NCI-H2227 treated with DMSO at 0.1 percent for 48 hours (cell line): ENCODE results near the gene POLD2.
A peak's percentile ranks its signal among the peaks of the same experiment; 100 is the strongest.
"Not testable (repeated sequence)": the region's sequence is repeated elsewhere in the genome, so short reads cannot be mapped to it uniquely, and the experiment has no call there.

Experiments used
- DNase-seq: peaks from one replicate; lab custom pipeline; 2025; lab: John Stamatoyannopoulos, UW

The POLD2 gene

DNA sequence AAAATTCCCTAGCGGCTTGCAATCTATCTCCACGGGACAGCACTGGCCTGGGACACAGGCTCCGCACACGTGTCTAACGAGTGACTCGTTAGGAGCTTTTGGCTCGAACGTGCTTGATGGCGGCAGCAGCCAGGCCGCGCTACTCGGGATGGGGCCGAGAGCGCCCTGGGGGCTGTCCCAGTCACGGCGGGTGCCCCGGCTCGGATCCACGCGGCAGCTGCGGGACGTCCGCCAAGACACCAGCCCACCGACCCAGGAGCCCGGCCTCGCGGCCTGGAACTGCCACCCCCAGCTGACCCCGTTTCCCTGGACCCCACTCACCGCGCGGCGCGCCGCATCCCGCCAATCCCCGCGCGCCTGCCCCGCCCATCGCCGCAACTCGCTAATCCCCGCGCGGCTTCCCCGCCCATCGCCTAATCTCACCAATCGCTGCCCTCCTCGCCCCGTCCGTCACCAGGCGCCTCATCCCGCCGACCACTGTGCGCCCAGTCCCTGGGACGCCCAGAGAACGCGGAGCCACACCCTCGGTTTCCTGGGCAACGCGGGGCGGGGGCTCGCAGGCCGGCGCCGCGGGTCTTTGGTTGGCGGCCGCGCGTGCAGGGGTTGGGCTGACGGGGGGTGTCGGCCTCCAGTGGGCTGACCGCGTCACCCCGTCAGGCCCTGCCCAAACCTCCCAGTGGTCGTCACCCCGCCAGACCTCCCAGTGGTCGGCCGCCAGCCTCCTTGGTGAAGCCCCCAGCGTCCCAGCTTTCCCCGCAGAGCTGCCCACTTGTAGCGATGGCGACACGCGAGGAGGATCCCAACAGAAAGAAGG, at the start of gene POLD2:
Gene POLD2, minus strand, starts transcription at position 359 of the 814 bp plus-strand sequence. CDS start 1,495 bp downstream, outside the sequence.
- DNase-seq: peak; percentile 93

DNA sequence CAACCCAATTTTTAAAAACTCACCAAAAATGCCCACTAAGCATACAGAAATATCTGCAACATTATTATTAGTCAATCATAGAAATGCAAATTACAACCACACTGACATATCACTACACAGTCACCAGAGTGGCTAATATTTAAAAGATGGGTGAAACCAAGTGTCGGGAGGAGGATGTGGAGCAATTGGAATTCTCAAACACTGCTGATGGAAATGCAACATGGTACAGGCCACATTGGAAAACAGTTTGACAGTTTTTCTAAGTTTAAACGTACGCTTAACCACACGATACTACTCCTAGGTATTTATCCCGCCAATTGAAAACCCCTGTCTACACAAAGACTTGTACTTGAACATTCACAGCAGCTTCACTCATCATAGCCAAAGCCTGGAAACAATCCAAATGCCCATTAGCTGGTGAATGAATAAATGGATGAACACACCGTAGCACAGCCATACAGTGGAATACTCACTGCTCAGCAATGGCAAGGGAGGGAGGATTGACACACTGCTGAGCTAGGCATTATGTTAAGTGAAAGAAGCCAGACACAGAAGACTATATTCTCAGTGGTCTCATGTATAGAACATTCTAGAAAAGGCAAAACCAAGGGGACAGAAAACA, 49.6 kb upstream of the POLD2 start:
- no peak for DNase-seq

- DNase-seq: no peak
Observed at GRCh38 chr7:44172352-44172751, 49.0 kb upstream of the POLD2 start.

GRCh38 chr7:44171901-44172300, 48.6 kb upstream of the POLD2 start:
- not testable (repeated sequence) for DNase-seq

DNA sequence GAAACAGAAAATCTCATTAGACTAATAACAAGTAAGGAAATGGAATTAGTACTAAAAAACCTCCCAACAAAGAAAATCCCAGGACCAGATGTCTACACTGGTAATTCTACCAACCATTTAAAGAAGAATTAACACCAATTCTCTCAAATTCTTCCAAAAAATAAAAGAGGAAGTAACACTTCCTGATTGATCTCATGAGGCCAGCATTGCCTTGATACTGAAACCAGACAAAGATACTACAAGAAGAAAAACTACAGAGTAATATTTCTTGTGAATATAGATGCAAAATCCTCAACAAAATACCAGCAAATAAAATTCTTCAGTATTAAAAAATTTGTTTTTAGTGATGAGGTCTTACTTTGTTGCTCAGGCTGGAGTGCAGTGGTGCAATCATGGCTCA, 44.6 kb upstream of the POLD2 start:
- no peak for DNase-seq

DNA sequence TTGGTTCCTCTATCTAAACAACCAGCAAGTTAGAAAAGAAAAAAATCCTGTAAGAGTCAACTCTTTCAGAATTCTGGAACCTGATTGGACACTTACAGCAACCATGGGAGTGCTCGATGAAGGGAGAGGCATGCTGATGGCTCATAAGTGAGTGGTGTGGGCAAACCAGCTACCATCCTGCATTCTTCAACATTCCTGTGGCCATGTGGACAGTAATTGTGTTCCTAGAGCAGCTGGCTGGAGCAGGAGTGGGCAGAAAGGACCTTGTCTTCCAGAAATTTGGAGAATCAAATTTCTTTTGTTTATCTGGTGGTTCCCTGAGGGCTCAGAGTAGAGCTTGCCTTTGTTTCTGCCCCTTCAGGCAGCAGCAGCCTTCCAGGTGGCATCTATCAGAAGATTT, 40.2 kb upstream of the POLD2 start:
- no peak for DNase-seq

- DNase-seq: no peak
Observed at GRCh38 chr7:44162785-44163395, 39.5 kb upstream of the POLD2 start.

- no peak for DNase-seq
Observed at GRCh38 chr7:44162179-44162578, 38.8 kb upstream of the POLD2 start.

DNA sequence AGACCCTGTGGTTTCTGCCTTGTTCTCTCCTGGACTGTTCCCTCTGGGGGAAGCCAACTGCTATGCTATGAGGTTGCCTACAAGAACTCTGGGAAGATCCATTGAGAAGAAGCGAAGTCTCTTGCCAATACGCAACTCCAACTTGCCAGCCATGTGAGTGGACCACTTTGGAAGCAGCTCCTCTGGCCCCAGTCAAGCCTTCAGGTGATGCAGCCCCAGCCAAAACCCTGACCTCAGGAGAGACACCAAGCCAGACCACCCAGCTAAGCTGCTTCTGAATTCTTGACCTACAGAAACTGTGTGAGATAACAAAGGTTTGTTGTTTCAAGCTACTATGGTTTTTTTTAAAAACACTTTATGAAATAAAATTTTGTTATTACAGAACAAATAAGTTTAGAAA, 38.0 kb upstream of the POLD2 start:
- DNase-seq: no peak

GRCh38 chr7:44159824-44160630, 36.7 kb upstream of the POLD2 start:
- DNase-seq: no peak

GRCh38 chr7:44158873-44159631, 35.7 kb upstream of the POLD2 start:
- DNase-seq: no peak

DNA sequence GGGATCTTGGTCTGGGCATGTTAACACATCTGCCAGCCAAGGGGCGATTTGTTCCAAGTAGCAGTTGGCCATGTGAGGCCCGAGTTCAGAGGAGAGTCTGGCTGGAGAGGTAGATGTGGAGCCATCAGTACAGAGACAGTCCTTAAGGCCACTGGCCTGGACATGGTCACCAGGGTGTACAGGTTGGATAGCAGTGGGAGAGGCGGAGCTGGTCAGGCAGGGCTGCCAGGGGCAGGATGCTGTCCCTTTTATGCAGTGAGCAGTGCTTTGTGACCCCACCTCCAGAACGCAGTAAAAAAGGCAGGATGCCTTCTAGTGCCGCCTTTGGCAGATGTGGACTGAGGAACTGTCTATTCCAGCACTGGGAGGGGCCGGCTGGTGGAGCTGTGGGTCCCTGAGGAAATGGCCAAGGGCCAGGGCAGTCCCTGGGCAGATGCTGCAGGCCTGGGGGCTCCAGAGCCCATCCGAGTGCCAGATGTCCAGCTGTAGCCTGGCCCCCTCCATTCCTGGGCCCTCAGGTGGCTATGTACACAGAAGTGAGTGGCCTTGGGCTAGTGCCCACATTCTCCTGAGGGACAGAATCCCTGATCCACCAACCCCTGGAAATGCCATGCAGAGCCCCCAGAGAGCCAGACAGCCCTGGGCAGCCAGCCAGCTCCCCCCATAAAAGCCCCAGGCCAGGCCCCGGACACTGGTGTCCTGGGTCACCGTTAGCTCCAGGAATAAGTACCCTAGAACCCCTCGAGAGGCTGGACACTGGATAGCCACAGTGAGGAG, 34.9 kb upstream of the POLD2 start:
- no peak for DNase-seq

GRCh38 chr7:44157116-44158080, 34.0 kb upstream of the POLD2 start:
- DNase-seq: no peak

DNA sequence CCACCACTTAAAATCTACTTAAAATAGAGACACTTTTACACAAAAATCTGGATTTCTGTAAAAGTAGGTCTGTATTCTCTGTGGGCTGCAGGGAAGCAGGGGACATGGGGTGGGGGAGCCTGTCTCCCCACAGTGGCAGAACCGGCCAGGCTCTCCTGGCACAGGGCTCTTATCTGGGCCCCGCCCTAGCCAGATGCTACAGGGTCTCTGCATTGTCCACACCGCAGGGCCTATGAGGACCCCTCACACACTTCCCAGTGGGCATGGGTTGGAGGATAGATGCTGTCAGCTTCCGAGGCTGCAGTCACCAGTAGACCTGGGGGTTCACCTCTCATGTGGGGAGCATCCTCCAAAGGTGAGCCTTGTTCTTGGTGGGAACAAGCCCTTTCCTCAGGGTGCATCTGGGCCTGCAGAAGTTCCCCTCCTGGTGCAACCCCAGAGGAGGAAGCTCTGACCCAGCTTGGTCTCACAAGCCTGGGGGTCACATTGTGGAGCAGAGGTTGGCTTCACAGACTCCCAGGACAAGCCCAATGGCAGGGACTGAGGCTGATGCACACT, 33.2 kb upstream of the POLD2 start:
- DNase-seq: no peak

DNA sequence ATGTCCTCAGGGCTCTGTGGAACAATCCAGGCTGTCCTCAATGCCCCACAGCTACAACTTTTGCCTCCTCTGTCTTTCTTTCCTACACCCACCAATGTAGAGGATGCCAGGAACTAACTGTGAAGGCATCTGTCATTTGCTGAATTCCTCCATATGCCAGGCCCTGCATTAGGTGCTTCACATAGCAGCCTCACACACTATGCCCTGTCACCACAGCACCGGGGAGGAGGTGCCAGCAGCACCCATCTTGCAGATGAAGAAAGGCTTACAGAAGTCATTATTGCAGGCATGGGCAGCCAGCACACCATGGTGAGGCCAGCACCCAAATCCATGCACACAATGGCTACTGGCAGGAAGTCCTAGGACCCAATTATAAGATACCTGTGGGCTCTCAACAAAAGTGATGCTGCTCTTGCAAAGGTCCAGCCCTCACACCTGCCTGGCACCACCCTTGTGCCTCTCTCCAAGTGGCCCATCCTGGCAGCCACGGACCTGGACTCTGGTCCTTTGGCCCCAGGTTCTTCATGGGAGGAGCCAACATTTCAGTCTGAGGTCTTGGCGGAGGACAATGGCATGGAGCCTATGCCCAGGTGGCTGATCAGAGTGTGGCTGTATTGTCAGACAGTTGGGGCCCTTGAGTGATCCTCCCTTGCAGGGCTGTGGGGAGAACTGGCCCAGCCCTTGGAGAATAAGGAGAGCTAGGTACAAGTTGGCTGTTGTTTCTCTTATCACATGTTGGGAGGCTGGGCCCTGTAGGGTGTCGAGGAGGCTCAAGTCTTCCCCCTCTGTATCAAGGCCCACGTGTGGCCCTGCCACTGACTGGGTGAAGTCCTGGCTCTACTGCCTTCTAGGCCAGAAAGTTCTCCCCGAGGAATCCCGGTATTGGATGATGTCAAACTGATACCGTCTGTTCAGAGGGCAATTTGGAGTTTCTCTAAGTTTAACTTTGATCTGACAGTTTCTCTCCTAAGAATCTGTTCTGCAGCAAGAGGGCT, 32.1 kb upstream of the POLD2 start:
- no peak for DNase-seq

DNA sequence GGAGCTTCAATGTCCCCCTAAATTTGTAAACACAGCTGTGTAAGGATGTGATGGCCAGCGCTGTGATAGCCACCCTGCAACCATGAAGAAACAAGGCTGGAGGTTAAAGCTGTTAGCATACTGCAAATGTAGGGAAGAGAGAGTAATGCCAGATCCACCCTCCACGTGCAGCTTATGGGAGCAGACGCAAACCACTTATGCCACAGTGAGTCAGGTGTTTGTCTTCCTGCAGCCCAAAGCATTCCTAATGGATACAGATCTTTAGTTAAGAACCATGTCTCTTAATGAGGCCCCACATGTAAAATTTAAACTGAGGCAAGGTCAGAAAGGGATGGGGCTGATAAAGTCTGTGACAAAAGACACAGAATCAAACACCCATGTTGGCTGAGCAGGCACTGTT, 31.4 kb upstream of the POLD2 start:
- DNase-seq: no peak

- DNase-seq: no peak
Observed at GRCh38 chr7:44153948-44154335, 30.6 kb upstream of the POLD2 start.
